OCI-LY7 (cell line): ENCODE results near the gene IMMP2L. TPM values are rescaled to one million over a fixed set of nuclear protein-coding genes. Genes with fewer than 3 reads are reported as not detected.

Experiments used
- BruUV-seq: library from RNA; stranded (reverse); fragments of 400-500 nt; replicated peaks from 2 replicates; lab custom pipeline; 2021; lab: Mats Ljungman, UMichigan
- CTCF ChIA-PET: fragments of 300-600 bp; sonication (Branson Sonifier 250); formaldehyde crosslinking; loops from one replicate; lab custom pipeline; 2022; ENCODE audit warnings: antibody characterized with exemption; ENCODE audit not compliant: unreplicated experiment; lab: Charles Lee
- POLR2A ChIA-PET: fragments of 300-600 bp; sonication (Branson Sonifier 250); formaldehyde crosslinking; loops from one replicate; lab custom pipeline; 2022; ENCODE audit warnings: antibody characterized with exemption; lab: Charles Lee
- DNase-seq: peaks from one replicate; pipeline ENCODE4 v3.0.0-alpha.2; 2015; ENCODE audit warnings: low spot score
- H2AFZ ChIP-seq: fragments of 200-600 bp; sonication (generic), shearing (Covaris generic); 2 replicates; pipeline ENCODE4 v1.6.1; 2014; ENCODE audit warnings: mild to moderate bottlenecking, antibody characterized with exemption, low read length, moderate library complexity
- H3K27ac ChIP-seq: fragments of 200-600 bp; sonication (generic); 2 replicates; pipeline ENCODE4 v1.5.1; 2014; ENCODE audit warnings: mixed run types, low read depth, mild to moderate bottlenecking, moderate library complexity, low read length, inconsistent platforms; ENCODE audit not compliant: poor library complexity, severe bottlenecking
- H3K36me3 ChIP-seq: fragments of 200-600 bp; sonication (generic); 2 replicates; pipeline ENCODE4 v1.6.1; 2014; ENCODE audit warnings: mild to moderate bottlenecking, antibody characterized with exemption, low read length, moderate library complexity, mixed read lengths; ENCODE audit not compliant: insufficient read depth
- H3K4me1 ChIP-seq: fragments of 200-600 bp; sonication (generic); 2 replicates; pipeline ENCODE4 v1.5.1; 2014; ENCODE audit warnings: mild to moderate bottlenecking, low read length; ENCODE audit not compliant: insufficient read depth, poor library complexity, severe bottlenecking
- H3K4me2 ChIP-seq: fragments of 200-600 bp; sonication (generic); 2 replicates; pipeline ENCODE4 v1.6.1; 2014; ENCODE audit warnings: mild to moderate bottlenecking, low read length
- H3K4me3 ChIP-seq: fragments of 200-600 bp; sonication (generic); 2 replicates; pipeline ENCODE4 v1.5.1; 2014; ENCODE audit warnings: mild to moderate bottlenecking, low read depth, low read length; ENCODE audit not compliant: poor library complexity, severe bottlenecking
- H3K79me2 ChIP-seq: fragments of 200-600 bp; sonication (generic); 2 replicates; pipeline ENCODE4 v1.6.1; 2016; ENCODE audit warnings: low read depth, mild to moderate bottlenecking, low read length, moderate library complexity, mixed read lengths; ENCODE audit not compliant: insufficient read depth
- H3K9me2 ChIP-seq: fragments of 200-600 bp; sonication (generic); 2 replicates; pipeline ENCODE4 v1.6.1; 2016; ENCODE audit warnings: mild to moderate bottlenecking, low read length, mixed read lengths; ENCODE audit not compliant: insufficient read depth
- H3K9me3 ChIP-seq: fragments of 200-600 bp; sonication (generic); 2 replicates; pipeline ENCODE4 v1.6.1; 2014; ENCODE audit warnings: mild to moderate bottlenecking, mixed run types, low read length, mixed read lengths
- H4K20me1 ChIP-seq: fragments of 200-600 bp; sonication (generic); 2 replicates; pipeline ENCODE4 v1.6.1; 2014; ENCODE audit warnings: mild to moderate bottlenecking, antibody characterized with exemption, low read length, moderate library complexity, mixed read lengths; ENCODE audit not compliant: insufficient read depth
- CTCF ChIP-seq: fragments of 200-600 bp; sonication (generic); conservative IDR thresholded peaks from 2 replicates; pipeline ENCODE4 v1.5.1; 2014; ENCODE audit warnings: mild to moderate bottlenecking, antibody characterized with exemption, low read length, moderate library complexity, mixed read lengths
- EZH2phosphoT487 ChIP-seq: fragments of 200-600 bp; sonication (generic); IDR thresholded peaks from 2 replicates; pipeline ENCODE4 v1.6.1; 2018; ENCODE audit warnings: low read depth, borderline replicate concordance, mild to moderate bottlenecking, mixed run types, antibody characterized with exemption, low read length, moderate library complexity, mixed read lengths
- intact Hi-C: fragments of 100-400 bp; cut with micrococcal nuclease; formaldehyde crosslinking; loops from one replicate; pipeline ENCODE4 v1.10.0; 2022; ENCODE audit not compliant: unreplicated experiment
- total RNA-seq, 2 experiments: library from RNA; depleted of rRNA in 1 of 2; stranded (reverse); fragments of >200 nt in 1 of 2; shearing (Covaris generic) in 1 of 2; gene quantifications; 2 replicates each; pipeline ENCODE4 v1.2.3, GENCODE V29; 2014 to 2022

The IMMP2L gene
- total RNA-seq, 2 experiments from 2014 or later, result 8.0 to 25.4 TPM

GRCh38 chr7:111510584-111511378 lies 51.5 kb downstream of the IMMP2L start:
- Histone ChIP-seq H3K4me3 (no peak overlapping the region), H3K27ac (no peak overlapping the region), H4K20me1 (no peaks in the 10 kb centered on the region), H3K9me3 (no peaks in the 10 kb centered on the region), H2AFZ (no peak overlapping the region), H3K4me1 (no peaks in the 10 kb centered on the region), H3K9me2 (no peaks in the 10 kb centered on the region), H3K4me2 (no peak overlapping the region), H3K79me2 (no peaks in the 10 kb centered on the region), H3K36me3 (no peaks in the 10 kb centered on the region)
- intact Hi-C loops, result no loop called here
- BruUV-seq, result no TSS peak
- ChIA-PET CTCF (no interaction called here), POLR2A (interaction anchor here (0.7 to 2.6 kb wide), 4 partner anchors 10 to 971 kb away, joined by 4 to 26 read pairs (median 4); no protein-coding TSS in a partner anchor)
- TF ChIP-seq CTCF (no peak), EZH2phosphoT487 (no peak)
- DNase-seq, result no peak

- no peaks in the 10 kb centered on the region for H3K36me3 ChIP-seq
- ChIA-PET CTCF (no interaction called here), POLR2A (interaction anchor here (1.1 to 2.6 kb wide), 4 partner anchors 10 to 18 kb away, joined by 4 to 26 read pairs (median 4); no protein-coding TSS in a partner anchor)
- DNase-seq, result no peak
- no peak overlapping the region for H3K4me2 ChIP-seq
- no peak overlapping the region for H3K4me3 ChIP-seq
- BruUV-seq, result no TSS peak
- no peak overlapping the region for H2AFZ ChIP-seq
- H3K4me1 ChIP-seq, result no peaks in the 10 kb centered on the region
- H3K79me2 ChIP-seq, result no peaks in the 10 kb centered on the region
- no peaks in the 10 kb centered on the region for H4K20me1 ChIP-seq
- H3K9me3 ChIP-seq, result no peaks in the 10 kb centered on the region
- no peaks in the 10 kb centered on the region for H3K9me2 ChIP-seq
- H3K27ac ChIP-seq, result no peak overlapping the region
- intact Hi-C loops, result no loop called here
- TF ChIP-seq EZH2phosphoT487 (no peak), CTCF (no peak)
Observed at GRCh38 chr7:111510062-111510461, 52.2 kb downstream of the IMMP2L start.

- ChIA-PET CTCF (no interaction called here), POLR2A (interaction anchor here (0.6 to 2.6 kb wide), 8 partner anchors 8 to 56 kb away, joined by 3 to 26 read pairs (median 4); no protein-coding TSS in a partner anchor)
- H2AFZ ChIP-seq, result no peak overlapping the region
- no peaks in the 10 kb centered on the region for H4K20me1 ChIP-seq
- no peak for DNase-seq
- no peak overlapping the region for H3K4me3 ChIP-seq
- H3K9me2 ChIP-seq, result no peaks in the 10 kb centered on the region
- no peaks in the 10 kb centered on the region for H3K4me1 ChIP-seq
- H3K4me2 ChIP-seq, result no peak overlapping the region
- H3K9me3 ChIP-seq, result no peaks in the 10 kb centered on the region
- BruUV-seq, result no TSS peak
- no peaks in the 10 kb centered on the region for H3K79me2 ChIP-seq
- no peak overlapping the region for H3K27ac ChIP-seq
- TF ChIP-seq EZH2phosphoT487 (no peak), CTCF (no peak)
- no peaks in the 10 kb centered on the region for H3K36me3 ChIP-seq
- intact Hi-C loops, result no loop called here
Observed at GRCh38 chr7:111509288-111509687, 53.0 kb downstream of the IMMP2L start.
